Body of pancreas (tissue), 4 donors: ENCODE results near the gene SLC27A1.

Experiments
- CTCF ChIP-seq, 7 experiments: fragments of 450-650 bp in 4 of 7; fragments of 200-600 bp in 3 of 7; sonication (generic) in 3 of 7; IDR thresholded peaks; one replicate each; pipeline ENCODE4 v1.5.1; 2016 to 2019; ENCODE audit warnings: antibody characterized with exemption in 7 of 7
- POLR2A ChIP-seq, 3 donors: fragments of 450-650 bp; IDR thresholded peaks; one replicate each; pipeline ENCODE4 v1.6.1; 2016; ENCODE audit warnings: antibody characterized with exemption in 3 of 3, mild to moderate bottlenecking in 2 of 3

GRCh38 chr19:17549085-17549740 is 78.9 kb downstream of the SLC27A1 start:
- TF ChIP-seq CTCF (IDR thresholded peaks at IDR 0.05) = no peak
- TF ChIP-seq POLR2A (IDR thresholded peaks at IDR 0.05) = no peak
